GM12864 (cell line): Measurements from ENCODE around the gene SFXN3.

Experiments used
- DNase-seq: peaks from one replicate; pipeline ENCODE4 v3.0.0-alpha.2; 2011; ENCODE audit warnings: low read depth
- H3K4me3 ChIP-seq: 2 replicates; pipeline ENCODE4 v1.5.1; 2011; ENCODE audit warnings: mild to moderate bottlenecking, low read depth, low read length, control low read depth
- CTCF ChIP-seq: IDR thresholded peaks from 2 replicates; pipeline ENCODE4 v1.5.1; 2011; ENCODE audit warnings: low read depth, mild to moderate bottlenecking, moderate library complexity, low read length, control low read depth, inconsistent platforms; ENCODE audit errors: missing control alignments

SFXN3 gene

GRCh38 chr10:101080933-101081931, 50.2 kb downstream of the SFXN3 start:
- no peak for DNase-seq
- TF ChIP-seq CTCF, result no peak
- H3K4me3 ChIP-seq, result no peak overlapping the region

- no peak for TF ChIP-seq CTCF
- DNase-seq, result no peak
- no peak overlapping the region for H3K4me3 ChIP-seq
Observed at GRCh38 chr10:101085846-101086245, 54.8 kb downstream of the SFXN3 start.

- TF ChIP-seq CTCF, result no peak
- H3K4me3 ChIP-seq, result no peak overlapping the region
- no peak for DNase-seq
Observed at GRCh38 chr10:101087376-101087775, 56.3 kb downstream of the SFXN3 start.

GRCh38 chr10:101087965-101088364, 56.9 kb downstream of the SFXN3 start:
- no peak for TF ChIP-seq CTCF
- no peak overlapping the region for H3K4me3 ChIP-seq
- no peak for DNase-seq

GRCh38 chr10:101089520-101090299, 58.7 kb downstream of the SFXN3 start:
- no peak for DNase-seq
- H3K4me3 ChIP-seq, result no peak overlapping the region
- TF ChIP-seq CTCF, result no peak

GRCh38 chr10:101090597-101090996, 59.6 kb downstream of the SFXN3 start:
- no peak for TF ChIP-seq CTCF
- no peak for DNase-seq
- no peak overlapping the region for H3K4me3 ChIP-seq
